Measurements from ENCODE around the gene ITFG2.

DNA sequence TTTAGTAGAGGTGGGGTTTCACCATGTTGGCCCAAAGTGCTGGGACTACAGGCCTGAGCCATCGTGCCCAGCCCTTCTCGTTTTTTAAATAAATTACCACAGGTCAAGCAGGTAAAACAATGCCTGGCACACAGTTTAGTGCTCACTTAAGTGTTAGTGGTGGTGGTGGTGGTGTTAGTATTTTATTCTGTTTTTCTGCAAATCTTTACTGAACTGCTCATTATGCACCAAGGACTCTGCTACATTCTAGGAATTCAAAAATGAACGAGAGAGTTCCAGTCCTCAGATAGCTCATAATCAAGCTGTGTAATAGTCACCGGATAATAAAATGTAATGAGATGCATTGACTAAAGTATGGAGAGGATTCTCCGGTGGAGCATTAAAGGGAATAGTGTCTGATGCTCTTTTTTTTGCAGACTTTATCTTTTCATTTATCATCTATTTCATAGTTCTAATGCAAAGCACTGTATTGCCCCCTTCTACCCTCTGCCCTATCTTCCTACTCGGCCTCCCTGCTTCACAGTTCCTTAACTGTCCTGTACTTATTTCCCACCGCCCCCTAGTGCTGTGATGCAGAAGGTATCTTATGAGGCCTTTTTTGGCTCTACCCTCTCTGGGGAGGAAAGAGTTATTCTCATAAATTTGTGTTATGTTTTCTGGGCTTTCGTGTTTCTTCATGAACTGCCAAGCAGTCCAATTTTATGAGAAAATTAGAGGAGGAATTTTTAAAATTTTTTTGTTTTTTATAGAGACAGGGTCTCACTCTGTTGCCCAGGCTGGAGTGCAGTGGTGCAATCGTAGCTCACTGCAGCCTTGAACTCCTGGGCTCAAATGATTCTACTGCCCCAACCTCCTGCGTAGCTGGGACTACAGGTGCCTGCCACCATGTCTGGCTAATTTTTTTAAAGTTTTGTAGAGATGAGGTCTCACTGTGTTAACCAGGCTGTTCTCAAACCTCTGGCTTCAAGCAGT lies 1.0 kb downstream of the ITFG2 start:
- TF ChIP-seq CTCF (IDR thresholded peaks at IDR 0.05; ENCODE audit: borderline replicate concordance, extremely low read depth, low read length, poor library complexity, severe bottlenecking), result peak; percentile 88
- TF ChIP-seq EZH2 (IDR thresholded peaks at IDR 0.05; ENCODE audit: borderline replicate concordance, low read depth, low read length, severe bottlenecking), result no peak

Measured in DND-41 (cell line).